Neural crest cell (in vitro differentiated cells): ENCODE data around the gene ELK3. TPM values are rescaled to one million over a fixed set of nuclear protein-coding genes. Genes with fewer than 3 reads are reported as not detected.
A peak's percentile ranks its signal among the peaks of the same experiment; 100 is the strongest.

Experiments used
- DNase-seq: peaks from one replicate; pipeline ENCODE4 v3.0.0; 2021; ENCODE audit warnings: low read depth, mixed read lengths, low spot score
- H3K27ac Mint-ChIP-seq: one replicate; pipeline ENCODE4 v1.8.0; 2021; ENCODE audit warnings: mild to moderate bottlenecking, mixed read lengths; ENCODE audit not compliant: unreplicated experiment
- H3K27me3 Mint-ChIP-seq: 2 replicates; pipeline ENCODE4 v1.8.0; 2021; ENCODE audit warnings: low read depth, mild to moderate bottlenecking, mixed read lengths
- H3K36me3 Mint-ChIP-seq: 2 replicates; pipeline ENCODE4 v1.8.0; 2021; ENCODE audit warnings: low read depth, mild to moderate bottlenecking, mixed read lengths
- H3K4me1 Mint-ChIP-seq: 2 replicates; pipeline ENCODE4 v1.8.0; 2021; ENCODE audit warnings: mixed read lengths
- H3K4me3 Mint-ChIP-seq: one replicate; pipeline ENCODE4 v1.8.0; 2021; ENCODE audit warnings: mild to moderate bottlenecking, mixed read lengths
- H3K9me3 Mint-ChIP-seq: 2 replicates; pipeline ENCODE4 v1.8.0; 2021; ENCODE audit warnings: mixed read lengths
- CTCF ChIP-seq: fragments of 200-600 bp; sonication (generic); conservative IDR thresholded peaks from 2 replicates; pipeline ENCODE4 v1.5.0; 2021; ENCODE audit warnings: antibody characterized with exemption, mild to moderate bottlenecking
- total RNA-seq: library from RNA; stranded (reverse); gene quantifications from 2 replicates; pipeline ENCODE4 v1.2.1, GENCODE V29; 2021

Gene ELK3
- total RNA-seq, 1 donor from 2014 or later: 19.0 TPM

GRCh38 chr12:96208346-96208745 lies 14.2 kb downstream of the ELK3 start:
- Mint-ChIP-seq H3K27ac (no peak overlapping the region), H3K4me3 (no peak overlapping the region), H3K27me3 (no peaks in the 10 kb centered on the region), H3K4me1 (peaks cover 20% of the 10 kb centered on the region), H3K36me3 (peaks cover 2% of the 10 kb centered on the region), H3K9me3 (no peaks in the 10 kb centered on the region)
- no peak for DNase-seq
- TF ChIP-seq CTCF: no peak

- H3K9me3 Mint-ChIP-seq: no peaks in the 10 kb centered on the region
- peaks cover 20% of the 10 kb centered on the region for H3K4me1 Mint-ChIP-seq
- H3K27ac Mint-ChIP-seq: no peak overlapping the region
- no peak for TF ChIP-seq CTCF
- no peaks in the 10 kb centered on the region for H3K27me3 Mint-ChIP-seq
- H3K36me3 Mint-ChIP-seq: peaks cover 2% of the 10 kb centered on the region
- H3K4me3 Mint-ChIP-seq: no peak overlapping the region
- no peak for DNase-seq
Observed at GRCh38 chr12:96208801-96209549, 14.8 kb downstream of the ELK3 start.

GRCh38 chr12:96210376-96211055 lies 16.3 kb downstream of the ELK3 start:
- no peak overlapping the region for H3K4me3 Mint-ChIP-seq
- H3K9me3 Mint-ChIP-seq: no peaks in the 10 kb centered on the region
- no peak for TF ChIP-seq CTCF
- peaks cover 26% of the 10 kb centered on the region for H3K4me1 Mint-ChIP-seq
- no peaks in the 10 kb centered on the region for H3K27me3 Mint-ChIP-seq
- no peaks in the 10 kb centered on the region for H3K36me3 Mint-ChIP-seq
- no peak for DNase-seq
- peak overlapping the region; percentile 36 for H3K27ac Mint-ChIP-seq

- H3K4me1 Mint-ChIP-seq: peaks cover 31% of the 10 kb centered on the region
- no peak for TF ChIP-seq CTCF
- no peak overlapping the region for H3K4me3 Mint-ChIP-seq
- no peak for DNase-seq
- no peaks in the 10 kb centered on the region for H3K36me3 Mint-ChIP-seq
- no peaks in the 10 kb centered on the region for H3K27me3 Mint-ChIP-seq
- H3K27ac Mint-ChIP-seq: peak overlapping the region; percentile 28
- H3K9me3 Mint-ChIP-seq: no peaks in the 10 kb centered on the region
Observed at GRCh38 chr12:96211988-96212387, 17.8 kb downstream of the ELK3 start.

GRCh38 chr12:96212456-96213375 lies 18.5 kb downstream of the ELK3 start:
- DNase-seq: no peak
- TF ChIP-seq CTCF: no peak
- Mint-ChIP-seq H3K9me3 (no peaks in the 10 kb centered on the region), H3K27me3 (no peaks in the 10 kb centered on the region), H3K27ac (no peak overlapping the region), H3K4me3 (no peak overlapping the region), H3K4me1 (peaks cover 31% of the 10 kb centered on the region), H3K36me3 (no peaks in the 10 kb centered on the region)
